GM21576 (cell line): ENCODE data around the gene DDX55.

Experiments used
- ATAC-seq: cut with Tn5 transposase; IDR thresholded peaks from one replicate; pipeline ENCODE4 v1.9.1; 2021; ENCODE audit warnings: mild to moderate bottlenecking, moderate library complexity; ENCODE audit not compliant: unreplicated experiment

Gene DDX55

DNA sequence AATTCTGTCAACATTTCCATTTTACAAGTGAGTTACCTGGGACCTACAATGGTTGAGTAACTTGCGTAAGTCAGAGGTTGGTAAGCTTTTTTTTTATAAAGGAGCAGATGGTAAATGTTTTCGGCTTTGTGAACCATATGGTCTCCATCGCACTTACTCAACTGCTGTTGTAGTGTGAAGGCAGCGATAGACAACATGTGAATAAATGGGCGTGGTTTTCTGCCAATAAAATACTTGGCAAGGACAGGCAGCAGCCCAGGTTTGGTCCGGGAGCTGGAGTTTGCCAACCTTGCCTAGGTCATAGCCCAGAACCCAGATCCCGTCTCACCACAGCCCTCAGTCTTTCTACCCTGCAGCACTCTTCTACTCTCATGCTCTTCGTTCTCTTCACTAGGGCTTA is 6.3 kb downstream of the DDX55 start:
- no peak for ATAC-seq

DNA sequence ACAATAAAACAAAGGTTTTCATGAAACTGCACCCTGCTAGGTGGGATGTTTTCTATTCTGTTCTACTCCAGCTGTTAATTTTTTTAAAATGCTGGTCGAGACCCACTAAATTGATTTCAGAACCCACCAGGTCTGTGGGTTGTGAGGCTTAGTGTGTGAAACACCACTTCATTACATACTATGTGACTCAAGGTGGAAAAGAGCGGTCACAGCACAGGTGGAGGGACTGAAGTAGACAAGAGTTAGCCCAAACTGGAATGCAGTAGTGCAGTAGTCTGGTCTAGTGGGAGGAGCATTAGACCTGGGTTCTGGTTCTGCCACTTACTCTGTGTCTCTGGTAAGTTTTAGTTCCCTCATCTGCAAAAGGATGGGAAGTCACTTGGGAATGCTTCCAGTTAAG is 12.2 kb downstream of the DDX55 start:
- no peak for ATAC-seq

DNA sequence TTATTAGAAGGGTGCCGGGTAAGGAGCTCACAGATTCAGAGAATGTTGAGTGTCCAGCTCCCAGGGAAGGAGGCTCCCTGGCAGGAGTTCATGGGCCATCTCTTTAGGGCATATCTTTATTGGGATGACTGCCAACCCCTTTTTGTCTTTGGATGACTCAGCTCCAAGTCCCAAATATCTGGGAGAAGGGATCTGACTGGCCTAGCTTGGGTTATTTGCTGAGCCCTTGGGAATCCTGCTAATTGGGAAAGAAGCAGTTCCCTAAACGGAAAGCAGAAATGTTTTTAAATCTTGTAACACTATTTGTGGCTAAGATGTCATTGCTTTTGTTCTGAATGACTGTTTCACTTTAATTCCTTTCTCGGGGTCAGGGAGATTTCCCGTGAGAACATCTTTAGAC is 12.6 kb downstream of the DDX55 start:
- no peak for ATAC-seq

DNA sequence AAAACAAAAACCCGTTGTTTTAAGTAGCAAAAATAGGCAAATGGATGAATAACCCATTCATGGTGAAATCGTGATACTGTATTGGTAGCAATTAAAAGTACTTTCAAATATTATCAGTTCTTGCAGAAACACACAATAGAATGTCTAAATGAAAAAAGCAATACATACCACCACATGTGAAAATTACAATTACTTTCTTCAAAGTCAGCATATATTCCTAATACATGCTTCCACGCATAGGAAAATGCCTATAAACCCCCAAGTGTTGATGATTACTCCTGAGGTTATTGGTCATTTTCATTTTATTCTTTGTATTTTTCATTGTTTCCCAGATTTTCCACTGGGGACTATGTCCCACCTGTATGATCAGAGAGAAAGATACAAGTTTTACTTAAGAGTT is 15.2 kb downstream of the DDX55 start:
- no peak for ATAC-seq

DNA sequence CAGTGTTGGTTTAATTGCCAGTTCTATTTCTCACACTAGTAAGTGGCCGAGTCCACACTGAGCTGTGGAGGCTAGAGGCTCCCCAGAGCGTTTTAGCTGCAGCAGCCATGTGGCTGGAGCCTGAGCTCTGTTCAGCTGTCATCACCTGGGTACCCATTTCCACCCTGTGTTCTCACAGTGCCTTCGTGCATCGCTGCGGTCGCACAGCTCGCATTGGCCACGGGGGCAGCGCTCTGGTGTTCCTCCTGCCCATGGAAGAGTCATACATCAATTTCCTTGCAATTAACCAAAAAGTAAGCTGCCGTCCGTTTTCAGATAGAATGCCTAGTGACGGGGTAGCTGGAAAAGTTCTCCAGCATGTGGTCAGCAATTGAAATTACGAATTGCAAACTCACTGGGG is 15.7 kb downstream of the DDX55 start:
- ATAC-seq = no peak

DNA sequence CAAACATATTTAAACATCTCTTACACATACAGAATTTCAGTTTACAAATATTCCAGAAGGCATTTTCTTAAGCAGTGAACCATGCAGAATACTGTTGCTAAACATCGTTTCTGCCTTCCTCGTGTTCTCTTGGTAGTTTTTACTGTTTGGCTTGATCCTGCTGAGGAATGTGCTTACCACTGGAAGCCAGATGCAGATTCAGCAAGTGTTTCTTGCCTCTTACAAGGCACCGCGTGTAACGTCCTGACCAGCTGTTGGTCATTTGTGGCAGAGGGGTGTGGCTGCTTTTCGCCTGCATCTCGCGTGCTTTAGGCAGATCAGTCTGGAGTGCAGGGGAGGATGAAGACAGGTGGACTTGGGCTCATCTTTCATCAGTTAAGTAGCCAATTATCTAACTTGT is 19.2 kb downstream of the DDX55 start:
- no peak for ATAC-seq

DNA sequence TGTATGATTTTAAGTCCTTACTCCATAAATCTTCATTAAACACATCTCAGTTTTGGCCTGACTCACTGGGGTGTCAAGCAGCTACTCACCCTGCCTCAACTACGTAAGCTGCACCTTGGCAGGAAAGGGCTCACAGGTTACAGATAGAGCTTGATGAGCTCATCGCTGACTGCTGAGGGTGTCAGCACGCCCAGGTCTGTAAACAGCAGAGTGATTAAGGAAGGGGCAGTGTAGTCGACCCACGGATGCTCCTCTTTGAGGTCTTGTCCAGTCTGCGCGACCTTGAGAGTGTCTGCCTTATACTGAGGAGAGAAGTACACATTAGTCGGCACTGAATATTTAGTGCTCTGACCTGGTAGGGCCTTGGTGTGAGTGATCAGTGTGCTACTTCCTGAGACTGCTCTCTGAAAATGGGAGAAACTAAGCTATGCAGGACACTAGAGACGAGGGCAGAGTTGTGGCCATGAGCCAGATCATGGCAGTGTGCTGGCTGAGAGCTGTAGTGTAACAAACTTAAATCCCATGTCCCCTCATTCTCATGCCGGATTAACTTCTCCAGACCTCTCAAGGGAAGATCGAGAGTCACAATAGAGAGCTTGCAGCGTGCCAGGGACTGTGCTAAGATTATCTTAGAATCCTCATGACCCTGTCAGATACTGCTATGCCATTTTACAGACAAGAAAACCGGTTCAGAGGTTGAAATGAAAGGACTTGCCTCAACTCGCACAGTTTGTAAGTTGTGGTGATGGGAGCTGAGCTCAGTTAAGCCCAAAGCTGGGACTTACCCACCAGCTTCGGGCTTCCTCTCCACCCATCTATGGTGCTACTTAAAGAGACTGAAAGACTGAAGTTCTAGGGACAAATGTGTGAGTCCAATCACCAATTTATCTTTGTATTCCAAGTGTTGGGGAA is 20.0 kb downstream of the DDX55 start:
- no peak for ATAC-seq

DNA sequence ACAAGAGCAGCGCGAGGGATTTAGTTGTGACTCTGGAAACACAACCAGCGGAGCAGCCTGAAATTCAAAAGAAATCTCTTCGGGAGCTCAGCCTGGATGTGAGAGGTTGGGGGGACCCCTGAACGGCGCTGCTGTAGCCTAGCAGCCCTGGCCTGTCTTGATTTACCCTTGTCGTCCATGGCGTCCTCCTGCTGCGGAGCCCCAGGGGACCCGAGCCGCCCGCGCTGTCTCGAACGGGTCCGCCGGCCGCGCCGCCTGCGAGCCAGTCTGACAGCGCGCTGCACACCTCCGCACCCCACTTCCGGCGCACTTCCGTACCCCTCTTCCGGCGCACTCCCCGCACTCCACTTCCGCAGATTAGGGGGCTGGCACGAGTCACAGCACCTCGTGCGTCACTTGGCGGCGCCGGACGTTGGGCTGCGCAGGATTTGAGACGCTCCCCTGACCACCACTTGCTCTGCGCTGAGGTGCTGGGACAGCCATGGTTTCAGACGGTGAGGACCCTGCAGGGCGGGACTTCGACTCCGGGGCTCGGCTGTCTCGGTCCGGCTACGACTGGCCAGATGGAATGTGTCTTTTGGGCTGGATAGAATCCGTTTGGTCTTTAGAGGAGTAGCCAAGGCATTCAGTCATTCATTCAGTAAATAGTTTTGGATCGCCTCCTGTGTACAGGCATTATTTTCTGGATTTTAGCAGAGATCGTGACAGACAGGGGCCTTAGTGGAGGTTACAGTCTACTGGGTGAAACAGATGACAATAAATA is 31.7 kb downstream of the DDX55 start, which contains the start of the genes EIF2B1 and GTF2H3:
Gene EIF2B1, minus strand, starts transcription at position 308 of the 763 bp plus-strand sequence. Its CDS starts 129 bp downstream, at position 179.
Gene GTF2H3, plus strand, starts transcription at position 451 of the 763 bp plus-strand sequence. Its CDS starts 31 bp downstream, at position 482.
- ATAC-seq = peak; percentile 90

DNA sequence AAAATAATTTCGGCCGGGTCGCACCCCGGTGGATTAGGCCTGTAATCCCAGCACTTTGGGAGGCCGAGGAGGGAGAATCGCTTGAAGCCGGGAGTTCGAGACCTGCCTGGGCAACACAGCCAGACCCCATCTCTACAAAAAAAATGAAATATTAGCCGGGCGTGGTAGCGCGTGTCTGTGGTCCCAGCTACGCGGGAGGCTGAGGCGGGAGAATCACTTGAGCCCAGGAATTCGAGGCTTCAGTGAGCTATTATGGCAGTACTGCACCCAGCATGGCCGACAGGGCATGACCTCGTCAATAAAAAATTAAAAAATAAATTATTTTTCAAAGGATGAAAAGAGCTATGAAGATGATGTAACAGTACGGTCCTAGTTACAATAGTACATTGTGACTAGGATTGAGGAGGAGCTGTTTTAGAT is 32.3 kb downstream of the DDX55 start:
- ATAC-seq = no peak

DNA sequence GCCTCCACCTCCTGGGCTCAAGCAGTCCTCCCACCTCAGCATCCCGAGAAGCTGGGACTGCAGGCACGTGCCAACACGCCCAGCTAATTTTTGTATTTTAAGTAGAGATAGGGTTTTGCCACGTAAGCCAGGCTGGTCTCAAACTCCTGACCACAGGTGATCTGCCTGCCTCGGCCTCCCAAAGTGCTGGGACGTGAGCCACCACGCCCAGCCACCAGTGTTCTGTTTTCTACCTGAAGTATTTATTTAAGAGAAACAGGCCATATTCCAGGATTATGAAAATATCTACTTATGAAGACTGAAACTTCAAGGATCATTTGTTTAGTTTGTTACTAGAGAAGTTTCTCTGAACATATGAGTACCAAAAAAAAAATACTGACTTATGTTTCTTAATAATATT is 42.0 kb downstream of the DDX55 start:
- ATAC-seq = no peak

DNA sequence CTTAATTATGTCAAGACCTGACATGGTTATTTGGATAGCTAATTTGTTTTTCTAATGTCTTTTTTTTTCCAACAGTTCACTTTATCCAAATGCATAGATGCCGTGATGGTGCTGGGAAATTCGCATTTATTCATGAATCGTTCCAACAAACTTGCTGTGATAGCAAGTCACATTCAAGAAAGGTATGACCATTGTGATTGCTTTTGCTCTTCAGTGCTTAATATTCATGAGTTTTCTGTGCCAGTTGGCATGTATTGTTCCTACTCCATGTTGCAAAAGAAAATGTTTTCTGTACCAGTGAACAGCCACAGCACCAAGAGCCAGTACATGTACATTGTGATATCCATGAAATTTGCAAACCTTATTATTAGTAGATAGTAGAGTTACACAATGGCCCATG is 43.5 kb downstream of the DDX55 start:
- no peak for ATAC-seq

DNA sequence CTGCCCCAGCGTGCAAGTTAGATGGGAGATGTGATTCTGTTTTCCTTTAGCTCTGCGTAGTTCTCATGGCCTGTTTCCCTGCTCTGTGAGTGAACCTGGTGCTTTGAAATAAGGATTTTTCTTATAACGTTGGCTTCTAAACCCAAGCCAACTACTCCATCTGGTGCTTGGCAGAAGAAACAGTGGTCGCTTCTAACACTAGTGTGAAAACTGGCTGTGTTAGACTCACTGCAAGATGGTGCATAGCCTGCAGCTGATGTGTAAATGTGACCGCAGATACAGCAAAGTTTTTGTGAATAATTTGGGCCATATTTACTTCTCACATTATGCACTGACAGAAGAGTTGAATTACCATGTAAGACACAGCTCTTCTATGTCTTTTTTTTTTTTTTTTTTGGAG is 44.0 kb downstream of the DDX55 start:
- no peak for ATAC-seq

DNA sequence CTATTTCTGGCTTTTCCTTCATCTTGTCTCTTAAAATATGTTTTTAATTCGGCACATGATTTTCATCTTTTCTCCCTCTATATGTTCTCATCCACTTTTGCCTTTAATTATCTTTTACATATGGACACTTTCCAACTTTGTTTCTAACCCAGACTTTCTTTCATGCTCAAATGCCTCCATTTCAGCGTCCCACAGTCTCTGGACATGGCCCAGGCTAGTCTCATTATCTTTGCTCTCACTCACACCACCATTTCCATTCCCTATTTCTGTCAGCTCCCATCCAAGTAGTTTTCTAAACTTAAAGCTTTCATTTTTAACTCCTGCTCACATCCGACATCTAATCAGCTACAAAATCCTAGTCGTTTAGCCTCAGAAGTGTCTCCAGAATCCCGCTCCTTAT is 46.5 kb downstream of the DDX55 start:
- no peak for ATAC-seq

DNA sequence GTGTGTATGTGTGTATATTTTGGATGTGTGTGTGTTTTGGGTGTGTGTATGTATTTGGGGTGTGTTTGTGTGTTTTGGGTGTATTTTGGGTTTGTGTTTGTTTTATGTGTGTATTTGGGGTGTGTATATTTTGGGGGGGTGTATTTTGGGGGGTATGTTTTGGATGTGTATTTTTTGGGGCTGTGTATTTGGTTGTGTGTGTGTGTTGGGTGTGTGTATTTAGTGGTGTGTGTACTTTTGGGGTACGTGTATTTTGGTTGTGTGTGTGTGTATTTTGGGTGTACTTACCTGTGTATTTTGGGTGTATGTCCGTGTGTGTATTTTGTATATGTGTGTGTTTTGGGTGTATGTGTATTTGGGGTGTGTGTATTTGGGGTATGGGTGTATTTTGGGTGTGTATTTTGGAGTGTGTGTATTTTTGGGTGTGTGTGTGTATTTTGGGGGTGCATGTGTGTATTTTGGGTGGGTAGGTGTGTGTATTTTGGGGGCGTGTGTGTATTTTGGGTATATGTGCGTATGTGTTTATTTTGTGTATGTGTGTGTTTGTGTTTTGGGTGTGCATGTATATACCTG is 52.3 kb downstream of the DDX55 start:
- ATAC-seq = no peak

DNA sequence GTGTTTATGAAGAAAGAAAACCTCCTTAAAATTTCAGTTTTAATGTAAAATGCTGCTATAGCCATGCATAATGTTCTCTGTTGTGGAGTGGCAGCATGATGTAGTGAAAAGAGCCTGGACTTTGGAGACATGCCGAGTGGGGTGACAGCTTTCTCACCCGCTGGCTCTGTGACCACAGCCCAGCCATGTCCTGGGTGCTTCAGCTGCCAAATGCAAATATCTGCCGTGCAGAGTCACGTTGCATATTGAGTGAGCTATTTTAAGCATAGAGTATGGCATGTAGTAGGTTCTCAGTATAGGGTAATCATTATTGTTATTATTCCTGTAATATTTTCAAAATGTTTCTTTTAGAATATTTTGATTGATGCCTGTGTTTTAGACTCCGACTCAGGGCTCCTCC is 53.5 kb downstream of the DDX55 start:
- ATAC-seq = peak; percentile 91

DNA sequence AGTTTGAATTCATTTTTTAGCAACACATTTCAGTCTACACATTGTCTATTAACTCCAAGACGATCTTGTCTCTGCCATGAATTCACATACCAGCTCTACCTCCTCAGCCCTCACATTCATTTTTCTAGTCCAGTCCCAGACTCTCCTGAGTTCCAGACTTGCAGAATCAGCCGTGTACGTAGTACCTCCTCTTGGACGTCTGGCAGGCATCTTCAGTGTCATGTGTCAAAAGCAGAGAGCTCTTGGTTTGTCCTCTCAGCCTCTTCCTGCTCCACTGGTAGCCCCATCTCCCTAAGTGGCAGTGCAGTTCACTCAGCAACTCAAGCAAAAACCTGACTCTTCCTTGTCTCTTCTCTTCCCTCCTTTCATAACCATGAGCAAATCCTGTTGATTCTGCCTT is 54.5 kb downstream of the DDX55 start:
- ATAC-seq = no peak

DNA sequence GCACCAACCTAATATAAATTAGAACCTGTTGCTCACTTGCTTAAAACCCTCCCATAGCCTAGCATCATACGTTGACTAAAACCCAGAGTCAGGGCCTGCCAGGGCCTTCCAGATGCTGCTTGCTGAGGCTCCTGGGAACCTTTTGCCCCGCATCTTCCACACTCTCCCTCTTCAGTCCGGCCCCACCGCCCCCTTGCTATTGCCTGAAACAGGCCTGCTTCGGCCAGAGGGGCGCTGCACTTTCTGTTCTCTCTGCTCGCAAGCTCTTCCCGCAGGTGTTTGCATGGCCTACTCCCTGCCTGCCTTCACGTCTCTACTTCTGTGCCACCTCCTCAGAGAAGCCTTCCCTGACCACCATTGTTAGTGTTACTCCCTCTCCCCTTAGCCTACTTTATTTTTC is 55.3 kb downstream of the DDX55 start:
- ATAC-seq = no peak

DNA sequence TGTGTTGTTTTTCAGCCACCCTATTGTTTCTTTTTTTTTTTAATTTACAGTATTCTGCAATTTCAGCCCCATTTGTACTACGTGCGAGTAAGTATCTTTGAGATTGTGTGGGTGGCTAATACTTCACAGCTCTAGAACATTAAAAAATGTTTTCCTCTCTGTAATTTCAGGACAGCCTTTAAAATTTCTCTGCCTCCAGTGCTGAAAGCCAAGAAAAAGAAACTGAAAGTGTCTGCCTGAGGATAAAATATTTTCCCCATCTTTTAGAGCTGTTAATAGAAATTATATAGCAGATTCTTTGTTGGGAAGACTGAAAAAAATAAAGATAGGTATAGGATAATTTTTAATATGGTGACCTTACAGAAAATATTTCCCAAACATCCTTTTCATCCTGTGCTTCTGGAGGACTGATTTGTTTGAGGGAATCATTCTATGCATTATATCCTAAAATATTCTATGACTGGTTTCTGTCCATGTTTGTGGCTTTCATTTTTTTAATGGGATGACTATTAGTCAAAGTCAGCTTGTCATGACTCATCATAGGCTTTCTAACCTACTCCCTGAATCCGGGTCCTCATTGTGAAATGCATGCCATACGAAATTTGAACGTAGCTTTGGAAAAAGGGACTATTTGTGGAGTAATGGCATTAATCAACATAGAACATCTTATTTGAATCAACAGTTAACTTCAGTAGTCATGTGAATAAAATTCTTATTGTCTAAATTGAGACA is 58.3 kb downstream of the DDX55 start:
- no peak for ATAC-seq

DNA sequence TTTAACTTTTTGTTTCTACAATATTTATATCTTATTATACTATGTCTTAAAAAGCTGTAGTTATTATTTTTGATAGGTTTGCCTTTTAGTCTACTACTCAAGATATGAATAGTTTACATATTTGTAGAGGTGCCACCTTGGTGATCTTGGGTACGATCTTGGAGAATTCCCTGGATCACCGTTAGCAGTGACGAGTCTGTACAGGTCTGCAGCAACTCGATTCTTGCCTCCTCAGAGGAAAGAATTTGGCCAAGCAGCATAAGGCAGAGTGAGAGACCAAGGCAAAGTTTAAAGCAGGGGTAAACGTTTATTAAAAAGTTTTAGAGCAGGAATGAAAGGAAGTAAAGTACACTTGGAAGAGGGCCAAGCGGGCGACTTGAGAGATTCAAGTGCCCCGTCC is 65.9 kb downstream of the DDX55 start:
- ATAC-seq = no peak
